OCI-LY7 (cell line): ENCODE measurements around the gene FAM229A. TPM values are rescaled to one million over a fixed set of nuclear protein-coding genes. Genes with fewer than 3 reads are reported as not detected.

Experiments used
- BruUV-seq: library from RNA; stranded (reverse); fragments of 400-500 nt; replicated peaks from 2 replicates; lab custom pipeline; 2021; lab: Mats Ljungman, UMichigan
- CTCF ChIA-PET: fragments of 300-600 bp; sonication (Branson Sonifier 250); formaldehyde crosslinking; loops from one replicate; lab custom pipeline; 2022; ENCODE audit warnings: antibody characterized with exemption; ENCODE audit not compliant: unreplicated experiment; lab: Charles Lee
- POLR2A ChIA-PET: fragments of 300-600 bp; sonication (Branson Sonifier 250); formaldehyde crosslinking; loops from one replicate; lab custom pipeline; 2022; ENCODE audit warnings: antibody characterized with exemption; lab: Charles Lee
- DNase-seq: peaks from one replicate; pipeline ENCODE4 v3.0.0-alpha.2; 2015; ENCODE audit warnings: low spot score
- H2AFZ ChIP-seq: fragments of 200-600 bp; sonication (generic), shearing (Covaris generic); 2 replicates; pipeline ENCODE4 v1.6.1; 2014; ENCODE audit warnings: mild to moderate bottlenecking, antibody characterized with exemption, low read length, moderate library complexity
- H3K27ac ChIP-seq: fragments of 200-600 bp; sonication (generic); 2 replicates; pipeline ENCODE4 v1.5.1; 2014; ENCODE audit warnings: mixed run types, low read depth, mild to moderate bottlenecking, moderate library complexity, low read length, inconsistent platforms; ENCODE audit not compliant: poor library complexity, severe bottlenecking
- H3K36me3 ChIP-seq: fragments of 200-600 bp; sonication (generic); 2 replicates; pipeline ENCODE4 v1.6.1; 2014; ENCODE audit warnings: mild to moderate bottlenecking, antibody characterized with exemption, low read length, moderate library complexity, mixed read lengths; ENCODE audit not compliant: insufficient read depth
- H3K4me1 ChIP-seq: fragments of 200-600 bp; sonication (generic); 2 replicates; pipeline ENCODE4 v1.5.1; 2014; ENCODE audit warnings: mild to moderate bottlenecking, low read length; ENCODE audit not compliant: insufficient read depth, poor library complexity, severe bottlenecking
- H3K4me2 ChIP-seq: fragments of 200-600 bp; sonication (generic); 2 replicates; pipeline ENCODE4 v1.6.1; 2014; ENCODE audit warnings: mild to moderate bottlenecking, low read length
- H3K4me3 ChIP-seq: fragments of 200-600 bp; sonication (generic); 2 replicates; pipeline ENCODE4 v1.5.1; 2014; ENCODE audit warnings: mild to moderate bottlenecking, low read depth, low read length; ENCODE audit not compliant: poor library complexity, severe bottlenecking
- H3K79me2 ChIP-seq: fragments of 200-600 bp; sonication (generic); 2 replicates; pipeline ENCODE4 v1.6.1; 2016; ENCODE audit warnings: low read depth, mild to moderate bottlenecking, low read length, moderate library complexity, mixed read lengths; ENCODE audit not compliant: insufficient read depth
- H3K9me2 ChIP-seq: fragments of 200-600 bp; sonication (generic); 2 replicates; pipeline ENCODE4 v1.6.1; 2016; ENCODE audit warnings: mild to moderate bottlenecking, low read length, mixed read lengths; ENCODE audit not compliant: insufficient read depth
- H3K9me3 ChIP-seq: fragments of 200-600 bp; sonication (generic); 2 replicates; pipeline ENCODE4 v1.6.1; 2014; ENCODE audit warnings: mild to moderate bottlenecking, mixed run types, low read length, mixed read lengths
- H4K20me1 ChIP-seq: fragments of 200-600 bp; sonication (generic); 2 replicates; pipeline ENCODE4 v1.6.1; 2014; ENCODE audit warnings: mild to moderate bottlenecking, antibody characterized with exemption, low read length, moderate library complexity, mixed read lengths; ENCODE audit not compliant: insufficient read depth
- CTCF ChIP-seq: fragments of 200-600 bp; sonication (generic); conservative IDR thresholded peaks from 2 replicates; pipeline ENCODE4 v1.5.1; 2014; ENCODE audit warnings: mild to moderate bottlenecking, antibody characterized with exemption, low read length, moderate library complexity, mixed read lengths
- EZH2phosphoT487 ChIP-seq: fragments of 200-600 bp; sonication (generic); IDR thresholded peaks from 2 replicates; pipeline ENCODE4 v1.6.1; 2018; ENCODE audit warnings: low read depth, borderline replicate concordance, mild to moderate bottlenecking, mixed run types, antibody characterized with exemption, low read length, moderate library complexity, mixed read lengths
- intact Hi-C: fragments of 100-400 bp; cut with micrococcal nuclease; formaldehyde crosslinking; loops from one replicate; pipeline ENCODE4 v1.10.0; 2022; ENCODE audit not compliant: unreplicated experiment
- total RNA-seq, 2 experiments: library from RNA; depleted of rRNA in 1 of 2; stranded (reverse); fragments of >200 nt in 1 of 2; shearing (Covaris generic) in 1 of 2; gene quantifications; 2 replicates each; pipeline ENCODE4 v1.2.3, GENCODE V29; 2014 to 2022

FAM229A gene
- total RNA-seq, 2 experiments from 2014 or later = 3.2 to 16.5 TPM

- Histone ChIP-seq H3K9me3 (peaks cover 8% of the 10 kb centered on the region; the same call in 1 of the 2 replicates), H2AFZ (no peak overlapping the region), H3K36me3 (no peaks in the 10 kb centered on the region), H3K4me1 (peaks cover 38% of the 10 kb centered on the region), H4K20me1 (no peaks in the 10 kb centered on the region), H3K79me2 (no peaks in the 10 kb centered on the region), H3K4me2 (peak overlapping the region; percentile 87), H3K4me3 (peak overlapping the region; percentile 74), H3K27ac (no peak overlapping the region), H3K9me2 (no peaks in the 10 kb centered on the region)
- CTCF ChIA-PET = interaction anchor here (0.9 to 1.2 kb wide), 2 partner anchors 15 to 37 kb away, joined by 3 to 4 read pairs; no protein-coding TSS in a partner anchor
- intact Hi-C loops = no loop called here
- no peak for TF ChIP-seq CTCF
- no peak for TF ChIP-seq EZH2phosphoT487
- POLR2A ChIA-PET = interaction anchor here (0.8 to 1.3 kb wide), 2 partner anchors 16 to 56 kb away, joined by 3 to 4 read pairs; partner anchors contain the start of gene MARCKSL1
- no TSS peak for BruUV-seq
- DNase-seq = no peak
Measured at GRCh38 chr1:32352239-32352745, 10.0 kb downstream of the FAM229A start.

- CTCF ChIA-PET = interaction anchor here (0.9 to 1.2 kb wide), 2 partner anchors 14 to 38 kb away, joined by 3 to 4 read pairs; no protein-coding TSS in a partner anchor
- DNase-seq = peak; percentile 96
- no peaks in the 10 kb centered on the region for H3K36me3 ChIP-seq
- intact Hi-C loops = loop anchor here (1.0 kb wide), 1 partner anchor 15 kb away; the partner anchor contains the start of gene MARCKSL1
- H3K4me1 ChIP-seq = peaks cover 38% of the 10 kb centered on the region
- no TSS peak for BruUV-seq
- H3K9me2 ChIP-seq = no peaks in the 10 kb centered on the region
- no peaks in the 10 kb centered on the region for H3K79me2 ChIP-seq
- peak overlapping the region; percentile 54; the same call in 1 of the 2 replicates for H2AFZ ChIP-seq
- POLR2A ChIA-PET = interaction anchor here (0.8 to 1.7 kb wide), 4 partner anchors 15 to 55 kb away, joined by 3 to 5 read pairs (median 4); partner anchors contain the start of gene MARCKSL1
- H3K4me3 ChIP-seq = peak overlapping the region; percentile 74
- peak overlapping the region; percentile 46 for H3K27ac ChIP-seq
- H3K4me2 ChIP-seq = peak overlapping the region; percentile 87
- H4K20me1 ChIP-seq = no peaks in the 10 kb centered on the region
- TF ChIP-seq CTCF = no peak
- TF ChIP-seq EZH2phosphoT487 = no peak
- H3K9me3 ChIP-seq = peaks cover 8% of the 10 kb centered on the region; the same call in 1 of the 2 replicates
Measured at GRCh38 chr1:32351399-32352238, 10.7 kb downstream of the FAM229A start.
